Stimulated activated CD8-positive, alpha-beta memory T cell treated with anti-CD3 and anti-CD28 coated beads, Interleukin-4, amount 100 ng/mL, for 24 hours (primary cell): ENCODE results near the gene LUZP1.
"Not testable (repeated sequence)": the region's sequence is repeated elsewhere in the genome, so short reads cannot be mapped to it uniquely, and the experiment has no call there.

Experiments
- DNase-seq: peaks from one replicate; pipeline ENCODE4 v3.0.0-alpha.2; 2020; ENCODE audit warnings: low read depth

LUZP1 gene

DNA sequence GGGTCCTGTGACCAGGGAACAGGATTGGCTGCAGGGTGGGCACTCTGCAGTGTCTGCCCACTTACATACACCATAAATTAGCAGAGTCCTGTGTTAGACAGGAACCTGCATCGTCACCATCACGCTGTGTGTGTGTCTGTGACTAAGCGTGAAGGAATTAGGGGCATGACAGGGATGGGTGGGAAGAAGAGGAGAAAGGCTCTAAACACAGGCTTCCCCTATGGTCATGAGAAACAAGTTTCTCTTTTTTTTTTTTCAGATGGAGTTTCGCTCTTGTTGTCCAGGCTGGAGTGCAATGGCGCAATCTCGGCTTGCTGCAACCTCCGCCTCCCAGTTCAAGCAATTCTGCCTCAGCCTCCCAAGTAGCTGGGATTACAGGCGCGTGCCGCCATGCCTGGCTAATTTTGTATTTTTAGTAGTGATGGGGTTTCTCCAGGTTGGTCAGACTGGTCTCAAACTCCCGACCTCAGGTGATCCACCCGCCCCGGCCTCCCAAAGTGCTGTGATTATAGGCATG is 20.3 kb upstream of the LUZP1 start:
- not testable (repeated sequence) for DNase-seq

DNA sequence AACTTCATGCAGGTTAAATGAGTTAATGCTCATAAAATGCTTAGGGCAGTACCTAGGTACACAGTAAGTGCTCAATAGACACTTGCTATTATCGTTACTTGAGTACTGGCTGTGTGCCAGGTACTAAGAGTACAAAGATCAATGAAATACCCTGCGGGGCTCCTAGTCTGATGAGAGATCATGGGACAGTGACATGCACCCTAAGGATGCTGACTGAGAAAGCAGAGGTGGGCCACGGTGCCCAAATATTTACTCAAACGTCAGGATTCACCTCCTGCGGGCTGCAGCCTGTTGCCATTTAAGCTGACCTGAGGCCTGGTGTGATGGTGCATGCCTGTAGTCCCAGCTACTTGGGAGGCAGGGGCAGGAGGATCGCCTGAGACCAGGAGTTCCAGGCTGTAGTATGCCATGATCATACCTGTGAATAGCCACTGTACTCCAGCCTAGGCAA is 19.8 kb upstream of the LUZP1 start:
- no peak for DNase-seq

DNA sequence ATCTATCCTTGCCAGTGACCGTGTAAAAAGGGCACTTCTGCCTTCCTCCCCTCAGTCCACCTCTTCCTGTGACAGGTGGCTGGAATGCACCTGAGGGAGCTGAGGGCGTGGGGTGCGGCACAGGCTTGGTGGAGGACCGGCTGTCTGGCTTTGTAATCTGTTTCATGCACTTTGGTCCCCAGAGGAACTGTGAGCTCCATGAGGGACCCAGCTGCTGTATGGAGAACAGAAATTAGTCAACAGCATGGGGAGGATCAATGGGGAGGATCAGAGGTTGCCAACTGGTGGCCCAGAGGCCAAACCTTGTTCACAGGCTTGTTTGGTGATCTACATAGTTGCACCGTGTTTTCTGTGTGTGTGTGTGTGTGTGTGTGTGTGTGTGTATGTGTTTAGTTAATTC is 19.0 kb upstream of the LUZP1 start:
- DNase-seq = no peak

DNA sequence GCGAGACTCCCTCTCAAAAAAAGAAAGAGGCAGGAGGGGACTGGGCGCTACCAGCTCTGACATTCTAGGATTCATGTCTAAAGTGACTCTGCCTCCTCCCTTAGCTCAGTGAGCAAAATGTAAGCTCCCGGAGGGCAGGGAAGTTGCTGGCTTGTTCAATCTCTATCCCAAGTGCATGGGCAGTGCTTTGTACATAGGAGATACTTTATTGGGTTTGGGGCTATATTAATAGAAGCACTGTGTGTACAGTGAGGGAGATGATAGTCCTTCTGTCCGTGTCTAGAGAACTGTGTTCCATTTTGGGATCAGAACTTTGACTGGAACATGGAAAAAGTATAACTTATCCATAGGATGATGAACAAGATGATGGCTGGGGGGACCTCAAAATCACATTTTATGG is 16.7 kb upstream of the LUZP1 start:
- DNase-seq = no peak

DNA sequence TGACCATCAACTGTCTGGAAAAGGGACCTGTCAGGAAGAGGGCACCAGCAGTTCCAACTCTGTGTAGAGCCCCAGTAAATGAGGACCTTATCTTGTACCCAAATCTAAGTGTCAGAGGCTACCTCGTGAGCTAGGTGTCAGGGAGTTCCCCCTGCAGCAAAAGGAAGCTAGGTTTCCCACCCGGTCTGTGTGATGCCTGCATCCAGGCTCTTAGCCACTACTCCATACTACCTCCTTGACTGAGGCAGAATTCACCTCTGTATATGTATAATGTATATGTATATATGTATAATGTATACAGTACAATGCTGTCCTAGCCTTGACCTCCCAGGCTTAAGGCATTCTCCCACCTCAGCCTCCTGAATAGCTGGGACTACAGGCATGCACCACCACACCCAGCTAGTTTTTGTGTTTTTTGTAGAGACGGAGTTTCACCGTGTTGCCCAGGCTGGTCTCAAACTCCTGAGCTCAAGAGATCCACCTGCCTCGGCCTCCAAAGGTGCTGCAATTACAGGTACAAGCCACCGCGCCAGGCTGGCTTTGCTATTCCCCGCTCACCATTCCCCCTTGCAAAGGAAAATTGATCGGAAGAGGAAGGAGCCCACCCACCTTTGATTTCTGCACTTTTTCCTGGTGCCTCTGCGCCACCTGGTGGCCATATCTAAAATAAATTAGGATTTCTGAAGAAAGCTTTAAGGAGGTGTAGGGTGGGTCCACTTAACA is 15.7 kb upstream of the LUZP1 start:
- no peak for DNase-seq

DNA sequence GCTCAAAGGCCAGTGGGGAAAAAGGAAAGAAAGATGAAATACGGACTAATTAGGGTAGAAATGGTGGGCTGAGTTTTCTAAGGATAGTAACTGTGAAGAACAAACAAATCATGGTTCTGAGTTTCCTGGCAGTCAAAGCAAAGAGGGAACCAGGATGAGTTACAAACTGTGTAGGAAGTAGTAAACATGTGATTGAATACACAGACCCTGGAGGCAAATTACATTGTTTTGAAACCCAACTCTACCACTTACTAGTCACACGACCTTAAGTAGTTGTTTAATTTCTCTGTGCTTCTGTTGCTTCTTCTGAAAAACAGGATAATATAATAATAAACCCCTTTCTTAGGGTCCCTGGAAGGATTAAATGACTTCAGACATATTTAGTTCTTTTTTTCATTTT is 11.2 kb upstream of the LUZP1 start:
- no peak for DNase-seq

DNA sequence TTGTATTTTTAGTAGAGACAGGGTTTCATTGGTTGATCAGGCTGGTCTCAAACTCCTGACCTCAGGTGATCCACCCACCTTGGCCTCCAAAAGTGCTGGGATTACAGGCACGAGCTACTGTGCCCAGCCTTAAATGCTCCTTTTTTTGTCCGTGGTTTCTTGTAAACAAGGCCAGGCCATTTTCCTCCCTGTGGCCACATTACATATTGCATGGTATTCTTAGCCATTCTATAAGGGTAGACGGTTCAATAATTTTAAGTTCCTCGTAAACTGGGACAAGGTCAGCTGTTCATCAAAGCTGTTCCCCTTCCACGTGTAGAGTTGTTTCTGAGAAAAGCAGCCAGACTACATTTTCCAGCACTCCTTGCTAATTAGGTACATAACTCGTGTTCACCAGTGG is 10.3 kb upstream of the LUZP1 start:
- DNase-seq = no peak

DNA sequence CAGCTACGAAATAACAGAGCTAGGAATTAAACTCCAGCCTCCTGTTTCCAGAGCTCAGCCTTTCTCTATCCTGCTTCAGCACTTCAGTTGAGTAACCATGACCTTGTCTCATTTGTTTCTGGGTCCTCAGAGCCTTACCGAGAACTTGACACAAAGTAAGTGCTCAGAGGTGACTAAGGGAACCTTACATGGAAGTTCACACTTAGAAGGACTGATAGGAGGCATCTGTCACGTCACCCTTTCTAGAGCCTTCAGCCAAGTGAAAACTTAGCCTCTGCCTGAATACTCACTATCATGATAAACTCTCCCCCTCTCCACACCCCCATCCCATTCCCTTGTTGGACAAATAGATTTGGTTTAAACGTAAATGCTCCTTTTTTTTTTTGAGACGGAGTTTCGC is 9.8 kb upstream of the LUZP1 start:
- no peak for DNase-seq

DNA sequence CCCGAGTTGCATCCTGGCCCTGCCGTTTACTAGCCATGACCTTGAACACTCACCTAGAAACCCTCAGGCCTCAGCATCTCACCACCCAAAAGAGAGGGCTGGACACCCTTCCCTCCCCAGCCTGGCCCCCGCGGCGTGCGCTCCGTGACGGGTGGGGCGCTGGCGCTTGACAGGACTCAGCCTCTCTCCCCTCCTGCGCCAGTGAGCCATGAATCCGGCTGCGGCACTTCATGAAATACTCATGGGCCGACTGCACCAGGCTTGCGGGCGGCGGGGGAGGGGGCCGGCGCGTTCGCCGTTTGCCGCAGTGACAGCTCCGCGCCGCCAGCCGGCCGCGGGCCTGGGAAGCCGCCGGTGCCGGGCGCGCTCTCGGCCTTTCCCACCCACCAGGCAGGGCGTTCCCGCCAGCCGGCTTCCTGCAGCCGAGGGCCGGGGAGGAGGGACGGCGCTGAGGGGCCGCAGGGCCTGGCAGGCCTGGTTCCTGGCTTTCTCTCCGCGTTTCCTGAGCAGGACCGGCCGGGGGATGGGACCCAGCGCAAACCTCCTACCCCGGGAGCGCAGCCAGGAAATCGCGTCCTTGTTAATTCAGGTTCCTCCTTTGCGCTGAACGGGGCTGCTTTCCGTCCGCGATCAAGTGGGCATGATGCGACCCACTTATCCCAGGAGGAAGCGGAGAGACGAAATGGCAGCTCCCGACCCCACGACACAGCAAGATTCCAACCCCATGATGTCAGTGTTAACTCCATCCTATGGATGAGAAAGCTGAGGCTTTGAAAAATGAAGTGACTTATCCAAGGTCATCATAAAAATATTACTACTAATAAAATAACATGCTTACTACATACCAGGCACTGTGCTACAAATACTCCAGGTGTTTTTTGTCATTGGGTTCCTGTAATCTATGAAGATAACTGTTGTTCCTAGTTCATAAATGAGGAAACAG is 9.1 kb upstream of the LUZP1 start:
- DNase-seq = no peak

DNA sequence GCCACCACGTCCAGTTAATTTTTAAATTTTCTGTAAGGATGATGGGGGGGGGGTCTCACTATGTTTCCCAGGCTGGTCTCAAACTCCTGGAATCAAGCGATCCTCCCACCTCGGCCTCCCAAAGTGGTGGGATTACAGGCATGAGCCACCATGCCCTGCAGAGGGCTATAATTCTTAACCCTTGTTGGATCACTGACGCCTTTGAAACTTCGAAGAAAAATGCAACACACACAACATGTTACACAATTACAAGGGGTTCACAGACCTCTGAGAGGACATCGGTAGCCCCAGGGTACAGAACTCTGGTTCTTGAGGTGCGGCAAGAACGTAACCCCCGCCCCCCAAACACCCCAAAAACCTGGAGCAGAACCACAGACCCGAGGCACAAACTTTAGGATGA is 8.4 kb upstream of the LUZP1 start:
- DNase-seq = no peak

DNA sequence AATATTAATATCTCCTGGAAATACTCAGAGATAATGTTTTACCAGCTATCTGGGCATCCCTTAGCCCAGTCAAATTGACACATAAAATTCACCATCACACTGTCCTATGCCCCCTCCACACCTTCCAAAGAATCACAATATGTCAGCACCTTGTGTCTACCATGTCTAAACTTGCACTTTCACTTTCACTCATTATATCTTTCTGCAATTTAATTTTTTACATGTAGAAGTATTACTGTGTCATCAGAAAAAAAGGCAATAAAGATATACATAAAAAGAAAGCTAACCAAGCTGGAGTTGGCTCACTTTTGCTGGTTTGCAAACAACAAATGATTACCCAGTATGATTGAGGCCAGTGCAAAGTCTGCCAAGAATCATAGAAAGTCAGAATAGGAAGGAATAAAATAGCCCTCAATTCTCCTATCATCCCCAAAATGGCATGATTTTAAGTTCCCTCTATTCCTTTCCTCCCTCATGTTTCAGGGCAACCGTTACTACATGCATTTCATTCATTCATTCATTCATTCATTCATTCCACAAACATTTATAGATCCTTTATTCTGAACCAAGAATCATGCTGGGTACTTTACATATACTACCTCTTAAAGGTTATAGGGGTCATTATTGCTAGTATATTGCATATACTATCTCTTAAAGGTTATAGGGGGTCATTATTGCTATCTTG is 5.9 kb upstream of the LUZP1 start:
- DNase-seq = no peak

DNA sequence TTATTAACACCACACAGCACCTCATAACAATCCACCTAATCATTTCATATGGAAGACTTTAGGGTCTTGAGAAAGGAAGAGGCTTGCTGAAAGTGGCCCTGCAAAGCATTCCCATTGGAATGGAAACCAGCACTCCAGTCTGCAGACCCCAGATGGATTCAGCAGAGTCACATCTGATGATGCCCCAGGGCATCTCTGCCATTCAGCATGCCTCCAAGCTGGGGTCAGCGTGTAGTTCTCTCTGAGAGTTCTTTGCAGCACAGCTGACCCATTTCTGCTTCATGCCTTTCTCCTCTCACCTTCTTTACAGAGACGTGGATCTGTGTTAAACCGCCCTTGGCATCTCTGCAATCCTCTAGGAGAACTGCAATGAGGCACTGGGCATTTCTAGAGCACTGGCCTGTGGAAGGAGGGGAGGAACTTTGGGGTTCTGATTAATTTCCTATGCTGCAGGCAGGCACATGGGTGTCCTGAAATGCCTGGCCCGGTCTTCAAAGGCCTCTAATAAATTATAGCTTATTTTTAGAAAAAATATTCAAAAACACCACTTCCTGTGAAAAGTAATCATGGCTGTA is 2.6 kb upstream of the LUZP1 start:
- no peak for DNase-seq

DNA sequence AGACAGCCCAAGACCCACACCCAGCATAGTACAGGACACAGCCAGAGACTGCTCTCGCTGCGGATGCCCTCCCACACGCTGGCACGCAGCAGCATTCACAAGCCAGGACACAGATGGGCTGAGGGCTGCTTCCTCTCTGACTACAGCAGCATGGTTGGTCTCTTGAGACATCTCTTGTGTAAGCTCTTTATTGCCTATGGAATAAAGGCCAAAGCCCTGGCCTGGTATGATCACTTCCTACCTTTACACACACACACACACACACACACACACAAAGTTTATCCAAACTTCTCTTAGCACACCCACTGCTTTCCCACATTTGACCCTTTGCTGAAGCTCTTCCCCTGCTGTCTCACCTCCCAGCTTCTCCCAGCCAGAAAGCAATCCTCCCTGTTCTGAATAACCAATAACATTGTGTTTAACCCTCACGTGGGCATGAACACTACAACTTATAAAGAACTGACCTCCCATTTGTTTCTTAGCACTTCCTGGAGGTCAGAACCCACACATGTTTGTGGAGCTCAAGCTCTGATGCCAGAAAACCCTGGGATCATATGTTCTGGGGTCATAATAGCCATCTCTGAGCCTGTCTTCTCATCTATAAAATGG is 1.2 kb upstream of the LUZP1 start:
- no peak for DNase-seq

DNA sequence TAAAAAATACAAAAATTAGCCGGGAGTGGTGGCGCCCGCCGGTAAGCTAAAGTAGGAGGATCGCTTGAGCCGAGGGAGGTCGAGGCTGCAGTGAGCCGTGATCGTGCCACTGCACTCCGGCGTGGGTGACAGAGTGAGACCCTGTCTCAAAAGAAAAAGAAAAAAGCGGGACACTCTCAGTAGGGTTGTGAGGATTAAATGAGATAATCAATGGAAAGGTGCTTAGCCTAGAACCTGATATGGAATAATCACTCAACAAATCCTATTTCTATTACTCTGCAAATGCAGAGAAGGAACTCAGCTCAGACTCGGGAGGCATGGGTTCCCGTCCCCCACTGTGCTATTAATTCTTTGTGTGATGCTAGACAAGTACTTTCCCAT is 529 bp upstream of the LUZP1 start:
- no peak for DNase-seq

DNA sequence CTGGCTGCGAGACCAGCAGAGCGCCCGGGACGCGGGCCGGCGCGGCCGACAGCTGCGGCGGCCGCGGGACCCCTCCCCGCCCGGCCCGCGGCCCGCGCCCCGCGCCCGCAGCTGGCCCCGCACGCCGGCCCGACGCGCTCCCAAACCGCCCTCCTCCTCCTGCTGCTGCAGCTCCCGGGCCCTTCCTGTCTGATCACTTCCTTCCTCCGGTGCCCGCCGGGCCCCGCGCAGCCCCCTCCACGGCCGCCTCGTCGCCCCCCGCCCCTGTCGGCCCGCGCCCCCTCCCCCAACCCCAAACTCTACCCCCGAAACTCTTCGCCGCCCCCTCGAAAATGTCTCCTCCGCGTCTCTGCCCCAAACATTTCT is 594 bp downstream of the LUZP1 start:
- DNase-seq = no peak

DNA sequence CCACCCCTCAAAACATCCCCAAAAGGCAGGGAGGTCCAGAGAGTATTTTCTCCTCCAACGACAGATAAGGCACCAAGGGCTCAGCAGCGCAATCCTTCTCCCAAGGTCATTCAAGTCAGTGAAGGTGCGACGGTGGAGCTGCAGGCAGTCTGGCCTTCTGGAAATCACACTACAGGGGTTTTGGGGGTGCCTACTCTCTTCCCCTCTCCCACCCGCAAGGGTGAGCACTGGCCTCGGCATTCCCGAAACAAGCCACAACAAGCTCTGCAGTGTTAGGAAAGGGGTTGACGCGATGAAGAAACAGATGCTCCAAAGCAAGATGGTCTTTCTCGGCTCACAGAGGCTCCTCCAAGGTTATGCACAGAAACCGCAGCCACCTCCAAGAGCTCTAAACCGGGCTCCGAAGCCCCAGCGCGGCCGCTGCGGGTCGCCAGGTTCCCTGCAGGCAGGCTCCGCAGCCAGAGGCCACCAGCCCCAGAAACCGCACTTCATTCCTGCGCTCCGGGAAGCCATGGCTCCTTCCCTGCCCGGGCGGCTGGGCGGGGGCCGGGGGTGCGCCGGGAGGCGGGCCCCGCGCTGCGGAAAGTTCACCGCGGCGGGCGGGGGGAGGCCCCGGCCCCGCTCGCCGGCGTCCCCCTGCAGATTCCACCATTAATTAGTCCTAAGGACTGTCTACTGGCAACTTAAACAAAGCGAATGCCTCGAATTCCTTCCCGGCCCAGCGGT is 1.1 kb downstream of the LUZP1 start:
- no peak for DNase-seq

DNA sequence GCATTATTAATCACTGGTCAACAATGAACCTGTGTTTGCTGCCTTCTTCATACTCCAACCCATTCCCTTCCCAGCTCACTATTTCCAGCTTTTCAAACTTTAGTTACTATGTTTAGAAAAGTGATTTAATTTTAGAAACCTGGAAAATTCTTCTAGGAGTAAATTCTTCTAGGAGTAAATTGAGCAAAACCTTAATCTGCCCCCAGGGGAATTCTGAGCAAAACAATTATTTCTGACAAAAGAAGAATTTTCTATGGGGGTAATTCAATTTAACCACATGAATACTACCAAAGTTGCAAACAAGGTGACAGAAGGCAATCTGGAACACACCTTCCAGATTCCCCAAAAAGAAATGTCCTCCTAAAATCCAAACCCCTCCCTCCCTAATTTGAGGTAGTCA is 1.8 kb downstream of the LUZP1 start:
- DNase-seq = no peak

DNA sequence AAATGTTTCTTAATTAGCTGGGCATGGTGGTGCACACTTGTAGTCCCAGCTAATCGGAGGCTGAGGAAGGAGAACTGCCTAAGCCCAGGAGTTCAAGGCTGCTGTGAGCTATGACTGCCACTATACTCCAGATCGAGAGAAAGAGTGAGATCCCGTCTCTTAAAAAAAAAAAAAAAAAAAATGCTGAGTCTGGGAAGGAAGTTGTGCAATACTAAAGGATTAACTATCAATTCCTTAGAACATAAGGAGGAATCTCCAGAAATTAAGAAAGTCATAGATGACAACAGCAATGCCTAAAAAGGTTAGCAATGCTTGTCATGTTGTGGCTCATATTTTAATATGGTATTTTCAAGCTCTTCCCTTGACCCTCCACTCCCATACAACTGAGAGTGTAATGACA is 5.3 kb downstream of the LUZP1 start:
- no peak for DNase-seq

DNA sequence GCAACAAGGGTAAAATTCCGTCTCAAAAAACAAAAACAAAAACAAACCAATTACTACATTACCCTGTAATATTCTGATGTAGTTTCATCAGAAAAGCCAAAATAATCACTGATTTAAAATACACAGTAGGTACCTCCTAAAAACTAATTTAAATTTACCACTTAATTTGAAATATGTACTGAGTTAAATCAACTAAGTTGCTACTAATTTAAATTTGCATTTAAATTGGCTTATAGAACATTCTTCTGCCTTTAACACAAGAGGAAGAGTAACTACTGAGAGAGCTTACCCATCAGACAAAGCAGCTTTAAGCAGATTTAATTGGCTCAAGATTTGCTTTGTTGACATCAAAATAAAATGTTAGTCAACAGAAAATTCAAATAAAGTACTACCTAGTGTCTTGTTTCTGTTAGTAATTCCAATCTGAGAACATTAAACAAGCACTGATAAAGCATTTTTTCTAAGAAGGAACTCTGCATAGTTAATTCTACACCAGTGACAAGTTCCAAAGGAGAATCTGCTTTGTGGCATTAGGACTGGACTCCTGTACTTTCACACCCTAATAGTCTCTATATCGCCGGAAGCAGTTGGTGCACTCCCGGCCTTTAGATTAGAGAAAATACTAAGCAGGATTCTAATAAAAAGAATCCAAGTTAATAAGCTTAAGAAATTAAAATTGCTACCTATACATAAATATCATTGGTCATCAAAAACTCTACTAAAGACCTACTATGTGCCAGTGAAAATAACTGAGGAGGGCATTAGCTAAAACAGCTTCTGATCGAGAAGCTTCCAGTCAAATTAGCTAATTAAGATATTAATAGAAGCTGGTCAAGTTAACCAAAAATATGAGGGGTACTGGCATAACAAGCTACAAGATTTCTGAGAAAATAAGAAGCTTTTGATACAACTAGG is 8.4 kb downstream of the LUZP1 start:
- no peak for DNase-seq

DNA sequence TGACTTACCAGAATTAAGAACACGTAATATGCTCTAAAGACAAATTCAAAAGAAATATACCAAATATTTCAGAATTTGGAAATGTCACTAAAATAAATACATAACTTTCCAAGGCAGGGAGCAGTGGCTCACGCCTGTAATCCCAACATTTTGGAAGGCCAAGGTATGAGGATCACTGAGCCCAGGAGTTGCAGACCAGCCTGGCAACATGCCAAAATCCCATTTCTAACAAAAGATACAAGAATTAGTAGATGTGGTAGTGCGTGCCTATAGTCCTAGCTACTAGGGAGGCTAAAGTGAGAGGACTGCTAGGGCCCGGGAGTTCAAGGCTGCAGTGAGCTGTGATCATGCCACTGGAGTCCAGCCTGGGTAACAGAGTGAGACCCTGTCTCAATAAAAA is 11.7 kb downstream of the LUZP1 start:
- DNase-seq = no peak
